ENCODE results near the gene BICC1. TPM values are rescaled to one million over a fixed set of nuclear protein-coding genes. Genes with fewer than 3 reads are reported as not detected.

The BICC1 gene
- total RNA-seq, 1 experiment from 2014 or later = 118 TPM

DNA sequence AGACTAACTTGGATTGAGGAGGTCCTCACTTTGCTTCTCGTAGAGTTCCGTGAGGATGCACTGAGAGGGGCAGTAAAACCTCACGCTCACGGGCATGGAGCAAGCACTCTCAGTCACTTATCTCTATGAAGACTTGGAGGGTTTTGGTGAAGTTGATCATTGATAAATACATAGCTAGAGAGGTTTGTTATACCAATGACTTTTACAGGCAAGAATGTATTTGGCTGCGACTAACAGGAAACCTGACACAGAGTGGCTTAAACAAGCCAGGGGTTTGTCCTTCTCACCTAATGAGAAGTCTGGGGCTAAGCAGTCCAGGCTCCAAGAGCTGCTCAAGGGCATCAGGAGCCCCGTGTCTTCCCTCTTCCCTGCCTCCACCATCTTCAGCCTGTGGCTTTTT, 6.1 kb downstream of the BICC1 start:
- peaks cover 41% of the 10 kb centered on the region for H3K36me3 Mint-ChIP-seq (ENCODE audit: insufficient read depth, unreplicated experiment)
- no TSS peak for BruUV-seq (replicated peaks)
- H3K27ac Mint-ChIP-seq (ENCODE audit: unreplicated experiment) = peak overlapping the region; percentile 29
- Histone ChIP-seq H3K36me3 (ENCODE audit: control insufficient read depth, insufficient read depth, low read length) (no peaks in the 10 kb centered on the region), H3K9me3 (peaks cover 14% of the 10 kb centered on the region), H3K27me3 (replicated peaks; ENCODE audit: control insufficient read depth, insufficient read depth, low read length) (no peaks in the 10 kb centered on the region), H3K4me1 (peaks cover 48% of the 10 kb centered on the region), H3K4me3 (ENCODE audit: low read depth, low read length) (no peak overlapping the region)
- CTCF ChIA-PET = interaction anchor here (0.6 to 2.4 kb wide), 3 partner anchors 12 to 225 kb away, joined by 4 to 13 read pairs (median 6); no protein-coding TSS in a partner anchor
- POLR2A ChIA-PET = no interaction called here
- H3K9me3 Mint-ChIP-seq (ENCODE audit: unreplicated experiment) = peaks cover 13% of the 10 kb centered on the region
- H3K27me3 Mint-ChIP-seq (ENCODE audit: insufficient read depth, unreplicated experiment) = no peaks in the 10 kb centered on the region
- H3K4me1 Mint-ChIP-seq (ENCODE audit: low read depth, unreplicated experiment) = peaks cover 36% of the 10 kb centered on the region
- TF ChIP-seq, protein P1, sequence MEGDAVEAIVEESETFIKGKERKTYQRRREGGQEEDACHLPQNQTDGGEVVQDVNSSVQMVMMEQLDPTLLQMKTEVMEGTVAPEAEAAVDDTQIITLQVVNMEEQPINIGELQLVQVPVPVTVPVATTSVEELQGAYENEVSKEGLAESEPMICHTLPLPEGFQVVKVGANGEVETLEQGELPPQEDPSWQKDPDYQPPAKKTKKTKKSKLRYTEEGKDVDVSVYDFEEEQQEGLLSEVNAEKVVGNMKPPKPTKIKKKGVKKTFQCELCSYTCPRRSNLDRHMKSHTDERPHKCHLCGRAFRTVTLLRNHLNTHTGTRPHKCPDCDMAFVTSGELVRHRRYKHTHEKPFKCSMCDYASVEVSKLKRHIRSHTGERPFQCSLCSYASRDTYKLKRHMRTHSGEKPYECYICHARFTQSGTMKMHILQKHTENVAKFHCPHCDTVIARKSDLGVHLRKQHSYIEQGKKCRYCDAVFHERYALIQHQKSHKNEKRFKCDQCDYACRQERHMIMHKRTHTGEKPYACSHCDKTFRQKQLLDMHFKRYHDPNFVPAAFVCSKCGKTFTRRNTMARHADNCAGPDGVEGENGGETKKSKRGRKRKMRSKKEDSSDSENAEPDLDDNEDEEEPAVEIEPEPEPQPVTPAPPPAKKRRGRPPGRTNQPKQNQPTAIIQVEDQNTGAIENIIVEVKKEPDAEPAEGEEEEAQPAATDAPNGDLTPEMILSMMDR (IDR thresholded peaks at IDR 0.05; ENCODE audit: insufficient read depth in 1 of 2, low read depth in 1 of 2, low read length in 1 of 2, severe bottlenecking in 1 of 2, unreplicated experiment in 1 of 2) = no peak
- DNase-seq = peak; percentile 25 to 47
- intact Hi-C loops (cut with micrococcal nuclease; ENCODE audit: unreplicated experiment) = loop anchor here (10.0 kb wide), 1 partner anchor 656 kb away; the partner anchor contains the start of gene PHYHIPL
- peak overlapping the region; percentile 47 for H3K4me3 Mint-ChIP-seq (ENCODE audit: unreplicated experiment)

DNA sequence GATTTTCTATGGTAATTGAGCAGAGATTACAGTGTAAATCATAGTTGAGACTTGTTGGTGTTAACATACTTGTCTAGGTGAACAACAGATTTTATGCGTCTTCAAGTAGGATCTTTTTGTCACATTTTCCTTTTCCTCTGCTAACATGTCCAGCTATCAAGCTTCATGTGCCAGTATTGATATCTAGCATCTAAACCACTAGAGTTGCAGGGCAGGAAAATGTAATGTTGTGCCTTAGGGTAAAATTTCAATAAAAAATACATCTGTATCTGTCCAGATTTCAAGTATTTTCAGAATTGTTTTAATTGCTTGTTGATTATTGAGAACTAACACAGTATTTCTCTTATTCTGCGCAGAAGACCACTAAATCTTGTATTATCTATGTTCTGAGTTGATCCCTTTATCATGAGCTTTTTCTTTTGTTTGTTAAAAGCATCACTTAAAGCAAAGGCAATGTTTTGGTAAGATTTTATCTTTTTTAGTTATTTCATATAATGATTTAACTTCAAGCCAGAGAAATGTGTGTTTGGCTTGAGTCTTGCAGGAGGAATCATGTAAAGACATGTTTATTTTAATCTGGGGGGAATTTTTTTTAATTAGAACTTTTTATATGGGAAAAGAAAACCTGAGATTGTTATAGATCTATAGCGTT, 16.5 kb downstream of the BICC1 start:
- H3K27ac Mint-ChIP-seq (ENCODE audit: unreplicated experiment) = peak overlapping the region; percentile 3
- CTCF ChIA-PET = interaction anchor here (0.5 to 1.6 kb wide), 3 partner anchors 16 to 115 kb away, joined by 3 to 9 read pairs (median 4); no protein-coding TSS in a partner anchor
- TF ChIP-seq, protein P1 (IDR thresholded peaks at IDR 0.05; ENCODE audit: insufficient read depth in 1 of 2, low read depth in 1 of 2, low read length in 1 of 2, severe bottlenecking in 1 of 2, unreplicated experiment in 1 of 2) = no peak

DNA sequence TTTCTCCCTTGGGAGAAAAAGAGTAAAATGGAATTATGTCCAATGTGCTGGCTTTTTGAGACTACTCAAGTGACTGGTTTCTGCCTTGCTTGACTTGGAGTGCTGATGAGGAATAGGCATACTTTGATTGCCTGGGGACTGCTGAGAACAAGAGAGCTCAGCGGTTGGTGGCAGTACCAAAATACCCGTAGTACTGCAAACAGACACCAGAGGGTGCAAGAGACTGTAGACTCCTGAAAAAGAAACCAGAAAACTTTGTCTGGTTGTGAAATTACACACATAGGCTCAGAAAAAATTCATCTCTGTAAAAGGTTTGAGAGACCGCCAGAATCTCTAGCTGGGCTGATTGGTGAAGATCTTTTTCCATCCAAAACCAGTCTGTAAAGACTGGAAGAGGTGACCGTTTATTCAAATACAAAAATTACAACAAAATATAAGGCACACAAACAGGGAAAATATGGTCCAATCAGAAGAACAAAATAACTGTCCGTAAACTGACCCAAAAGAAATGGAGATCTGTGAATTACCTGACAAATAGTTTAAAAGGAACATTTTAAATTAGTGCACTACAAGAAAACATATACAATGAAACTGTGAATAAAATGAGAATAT, 18.5 kb downstream of the BICC1 start:
- CTCF ChIA-PET = interaction anchor here (0.6 to 2.3 kb wide), 29 partner anchors 13 to 464 kb away, joined by 3 to 34 read pairs (median 4); partner anchors contain the start of gene BICC1
- DNase-seq = peak; percentile 82 to 93
- Mint-ChIP-seq H3K4me1 (ENCODE audit: low read depth, unreplicated experiment) (peaks cover 28% of the 10 kb centered on the region), H3K4me3 (ENCODE audit: unreplicated experiment) (no peak overlapping the region), H3K36me3 (ENCODE audit: insufficient read depth, unreplicated experiment) (peaks cover 67% of the 10 kb centered on the region), H3K9me3 (ENCODE audit: unreplicated experiment) (peaks cover 47% of the 10 kb centered on the region), H3K27ac (ENCODE audit: unreplicated experiment) (peak overlapping the region; percentile 15), H3K27me3 (ENCODE audit: insufficient read depth, unreplicated experiment) (no peaks in the 10 kb centered on the region)
- POLR2A ChIA-PET = no interaction called here
- Histone ChIP-seq H3K27me3 (replicated peaks; ENCODE audit: control insufficient read depth, insufficient read depth, low read length) (no peaks in the 10 kb centered on the region), H3K36me3 (ENCODE audit: control insufficient read depth, insufficient read depth, low read length) (no peaks in the 10 kb centered on the region; the same call in 1 of the 2 replicates), H3K4me3 (ENCODE audit: low read depth, low read length) (no peak overlapping the region), H3K4me1 (peaks cover 8% of the 10 kb centered on the region; the same call in 1 of the 2 replicates), H3K9me3 (peaks cover 19% of the 10 kb centered on the region)
- TF ChIP-seq, protein P1 (IDR thresholded peaks at IDR 0.05; ENCODE audit: insufficient read depth in 1 of 2, low read depth in 1 of 2, low read length in 1 of 2, severe bottlenecking in 1 of 2, unreplicated experiment in 1 of 2) = peak; percentile 92 to 97
- intact Hi-C loops (cut with micrococcal nuclease; ENCODE audit: unreplicated experiment) = loop anchor here (1.0 to 5.0 kb wide), 10 partner anchors 24 to 650 kb away; no protein-coding TSS in a partner anchor
- BruUV-seq (replicated peaks) = no TSS peak

More for the DNA sequence above, 16.5 kb downstream of the BICC1 start:
- H3K27me3 ChIP-seq (replicated peaks; ENCODE audit: control insufficient read depth, insufficient read depth, low read length) = no peaks in the 10 kb centered on the region
- Mint-ChIP-seq H3K4me3 (ENCODE audit: unreplicated experiment) (no peak overlapping the region), H3K9me3 (ENCODE audit: unreplicated experiment) (peaks cover 27% of the 10 kb centered on the region), H3K4me1 (ENCODE audit: low read depth, unreplicated experiment) (peaks cover 28% of the 10 kb centered on the region), H3K27me3 (ENCODE audit: insufficient read depth, unreplicated experiment) (no peaks in the 10 kb centered on the region), H3K36me3 (ENCODE audit: insufficient read depth, unreplicated experiment) (peaks cover 50% of the 10 kb centered on the region)
- no TSS peak for BruUV-seq (replicated peaks)
- DNase-seq = no peak
- intact Hi-C loops (cut with micrococcal nuclease; ENCODE audit: unreplicated experiment) = no loop called here
- POLR2A ChIA-PET = interaction anchor here (0.8 kb wide), 1 partner anchor 115 kb away, joined by 3 read pairs; no protein-coding TSS in a partner anchor
- H3K36me3 ChIP-seq (ENCODE audit: control insufficient read depth, insufficient read depth, low read length) = no peaks in the 10 kb centered on the region; the same call in 1 of the 2 replicates
- no peak overlapping the region for H3K4me3 ChIP-seq (ENCODE audit: low read depth, low read length)
- peaks cover 8% of the 10 kb centered on the region; the same call in 1 of the 2 replicates for H3K4me1 ChIP-seq
- peaks cover 5% of the 10 kb centered on the region; the same call in 1 of the 2 replicates for H3K9me3 ChIP-seq
